Subcutaneous abdominal adipose tissue (tissue), 5 donors: ENCODE results near the gene ANG.
A peak's percentile ranks its signal among the peaks of the same experiment; 100 is the strongest.
"Not testable (repeated sequence)": the region's sequence is repeated elsewhere in the genome, so short reads cannot be mapped to it uniquely, and the experiment has no call there.

ENCODE experiments used
- H3K27ac ChIP-seq: one replicate; pipeline ENCODE4 v1.7.0; 2013; ENCODE audit warnings: low read depth, mild to moderate bottlenecking, inconsistent platforms, low read length, moderate library complexity
- H3K27me3 ChIP-seq, 5 donors: one replicate each; pipeline ENCODE4 v1.7.0; 2013; ENCODE audit warnings: low read length in 5 of 5, inconsistent platforms in 1 of 5; ENCODE audit not compliant: control insufficient read depth in 5 of 5, insufficient read depth in 4 of 5
- H3K36me3 ChIP-seq, 5 donors: one replicate each; pipeline ENCODE4 v1.7.0; 2013; ENCODE audit warnings: low read length in 5 of 5; ENCODE audit not compliant: control insufficient read depth in 5 of 5, insufficient read depth in 5 of 5
- H3K4me1 ChIP-seq, 5 donors: one replicate each; pipeline ENCODE4 v1.7.0; 2013; ENCODE audit warnings: low read length in 5 of 5, mild to moderate bottlenecking in 3 of 5, moderate library complexity in 1 of 5; ENCODE audit not compliant: control insufficient read depth in 5 of 5, insufficient read depth in 5 of 5
- H3K4me3 ChIP-seq, 5 donors: one replicate each; pipeline ENCODE4 v1.7.0; 2013; ENCODE audit warnings: low read length in 5 of 5, low read depth in 1 of 5
- H3K9ac ChIP-seq, 5 donors: one replicate each; pipeline ENCODE4 v1.7.0; 2013; ENCODE audit warnings: low read length in 5 of 5, mild to moderate bottlenecking in 4 of 5, moderate library complexity in 3 of 5
- H3K9me3 ChIP-seq, 5 donors: one replicate each; pipeline ENCODE4 v1.7.0; 2013; ENCODE audit warnings: low read length in 5 of 5; ENCODE audit not compliant: control insufficient read depth in 5 of 5
- donor health status: healthy.
- donor health status: healthy.
- donor health status: healthy.
- donor health status: healthy.
- donor health status: healthy.

The ANG gene

DNA sequence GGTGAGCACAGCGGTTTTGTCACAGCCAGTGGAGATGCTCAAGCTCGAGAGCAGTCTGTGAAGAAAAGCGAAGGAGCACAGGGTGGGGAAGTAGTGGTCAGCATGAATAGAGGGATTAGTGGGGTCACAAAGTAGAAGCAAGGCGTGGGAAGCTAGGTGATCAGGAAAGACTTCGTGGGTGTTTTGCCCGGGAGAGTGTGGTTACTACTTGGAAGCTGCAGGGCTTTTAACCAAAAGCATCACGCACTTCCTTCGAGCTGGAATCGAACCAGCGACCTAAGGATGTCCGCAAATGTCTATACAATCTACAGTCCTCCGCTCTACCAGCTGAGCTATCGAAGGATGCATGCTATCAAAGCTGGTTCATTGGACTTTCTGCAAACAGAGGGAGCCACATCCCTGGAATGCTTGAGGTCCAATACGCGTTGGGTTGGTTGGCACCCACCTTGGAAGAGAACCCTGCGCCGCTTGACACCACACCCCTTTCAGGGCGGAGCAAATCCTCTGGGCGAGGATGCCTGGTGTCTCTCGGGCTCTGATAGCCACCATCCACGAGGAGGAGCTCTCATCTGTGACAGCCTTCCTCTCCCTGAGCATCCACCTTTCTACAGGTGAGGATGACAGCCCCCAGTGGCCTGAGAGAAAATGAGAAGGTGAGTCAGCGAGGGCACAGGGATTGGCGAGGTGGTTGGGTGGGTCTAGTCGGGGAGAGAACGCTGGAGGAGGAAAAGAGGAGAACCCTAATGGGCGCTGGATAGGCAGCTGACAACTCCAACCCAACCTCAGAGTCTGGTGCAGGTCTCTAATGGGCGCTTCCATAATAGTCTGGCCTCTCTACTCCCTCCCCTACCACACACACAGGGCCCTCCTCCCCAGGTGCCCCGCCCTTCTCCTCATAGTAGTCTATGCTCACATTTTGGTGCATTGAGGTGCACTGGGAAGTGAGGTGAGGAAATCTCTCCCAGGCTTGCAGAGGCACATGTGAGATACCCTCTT, 31.1 kb upstream of the ANG start:
- no peak overlapping the region for H3K4me3 ChIP-seq

DNA sequence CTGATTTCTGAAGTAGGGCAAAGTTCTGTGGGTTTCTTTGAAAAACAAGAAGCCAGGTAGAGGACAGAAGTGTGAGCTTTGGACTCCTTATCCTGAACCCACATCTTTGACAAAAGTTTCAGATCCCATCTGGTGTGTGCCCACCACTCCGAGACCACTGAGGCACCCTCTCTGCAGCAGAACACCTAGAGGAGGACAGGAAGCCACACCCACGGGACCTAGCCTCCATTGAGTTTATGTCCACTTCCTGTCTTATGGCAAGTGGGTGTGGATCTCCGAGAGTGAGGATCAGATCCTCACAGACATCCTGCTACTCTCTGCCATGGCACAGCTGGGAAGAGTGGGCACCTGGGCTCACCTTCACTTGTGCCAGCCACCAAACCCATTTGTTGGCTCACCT, 30.3 kb upstream of the ANG start:
- H3K4me3 ChIP-seq = no peak overlapping the region
- H3K27ac ChIP-seq = no peak overlapping the region
- no peaks in the 10 kb centered on the region for H3K9me3 ChIP-seq
- H3K4me1 ChIP-seq = peaks cover 2 to 5% (median 5%) of the 10 kb centered on the region in 5 donors
- no peak overlapping the region for H3K9ac ChIP-seq
- peaks cover 18 to 64% (median 46%) of the 10 kb centered on the region in 5 donors for H3K27me3 ChIP-seq
- H3K36me3 ChIP-seq = no peaks in the 10 kb centered on the region

More for the DNA sequence above, 31.1 kb upstream of the ANG start:
- no peak overlapping the region for H3K27ac ChIP-seq
- peaks cover 22 to 66% (median 51%) of the 10 kb centered on the region in 5 donors for H3K27me3 ChIP-seq
- no peaks in the 10 kb centered on the region for H3K9me3 ChIP-seq
- peaks cover 0 to 7% (median 3%) of the 10 kb centered on the region in 5 donors for H3K4me1 ChIP-seq
- no peaks in the 10 kb centered on the region for H3K36me3 ChIP-seq
- H3K9ac ChIP-seq = no peak overlapping the region

DNA sequence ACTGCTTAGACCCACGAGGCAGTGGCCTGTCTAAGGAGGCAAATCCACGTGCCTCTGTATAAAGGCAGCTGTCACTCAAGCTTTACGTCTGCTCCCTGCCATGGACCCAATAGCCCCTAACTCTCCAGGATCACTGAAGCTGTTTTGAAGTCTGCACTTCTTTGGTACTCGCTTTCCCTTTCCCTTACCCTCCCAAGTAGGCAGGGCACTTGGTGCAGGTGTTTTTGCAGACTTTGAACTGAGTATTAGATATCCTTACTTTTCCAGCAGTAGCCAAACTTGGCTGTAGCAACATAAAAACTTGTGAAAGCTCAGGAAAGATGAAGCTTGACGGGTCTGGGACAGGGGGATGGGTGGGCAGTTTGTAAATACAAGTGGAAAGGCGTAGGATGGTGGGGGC, 29.2 kb upstream of the ANG start:
- no peaks in the 10 kb centered on the region for H3K9me3 ChIP-seq
- no peak overlapping the region for H3K9ac ChIP-seq
- H3K36me3 ChIP-seq = no peaks in the 10 kb centered on the region
- no peak overlapping the region for H3K27ac ChIP-seq
- H3K27me3 ChIP-seq = peaks cover 8 to 62% (median 43%) of the 10 kb centered on the region in 5 donors
- H3K4me3 ChIP-seq = no peak overlapping the region
- H3K4me1 ChIP-seq = peaks cover 7 to 14% (median 10%) of the 10 kb centered on the region in 5 donors

DNA sequence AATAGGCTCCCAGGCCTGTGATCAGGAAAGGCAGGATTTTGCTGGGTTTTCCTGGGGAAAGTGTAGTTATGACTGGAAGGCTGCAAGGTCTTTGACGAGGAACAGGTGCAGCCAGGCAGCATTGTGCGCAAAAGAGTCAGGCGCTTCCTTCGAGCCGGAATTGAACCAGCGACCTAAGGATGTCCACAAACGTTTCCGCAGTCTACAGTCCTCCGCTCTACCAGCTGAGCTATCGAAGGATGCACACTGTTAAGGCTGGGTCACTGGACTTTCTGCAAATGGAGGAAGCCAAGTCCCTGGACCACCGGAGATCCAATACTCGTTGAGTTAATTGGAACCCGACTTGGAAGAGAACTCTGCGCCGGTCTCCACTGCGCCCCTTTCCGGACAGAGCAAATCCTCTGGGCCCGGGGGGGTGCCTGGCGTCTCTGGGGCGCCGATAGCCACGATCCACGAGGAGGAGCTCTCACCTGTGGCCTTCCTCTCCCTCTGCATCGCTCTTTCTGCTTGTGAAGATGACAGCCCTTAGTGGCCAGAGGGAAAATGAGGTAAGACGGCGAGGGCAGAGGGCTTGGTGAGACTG, 28.7 kb upstream of the ANG start:
- H3K9me3 ChIP-seq = no peaks in the 10 kb centered on the region
- H3K27ac ChIP-seq = no peak overlapping the region
- H3K4me1 ChIP-seq = peaks cover 7 to 14% (median 10%) of the 10 kb centered on the region in 5 donors
- H3K36me3 ChIP-seq = no peaks in the 10 kb centered on the region
- H3K4me3 ChIP-seq = no peak overlapping the region
- H3K27me3 ChIP-seq = peaks cover 8 to 62% (median 43%) of the 10 kb centered on the region in 5 donors
- H3K9ac ChIP-seq = no peak overlapping the region

DNA sequence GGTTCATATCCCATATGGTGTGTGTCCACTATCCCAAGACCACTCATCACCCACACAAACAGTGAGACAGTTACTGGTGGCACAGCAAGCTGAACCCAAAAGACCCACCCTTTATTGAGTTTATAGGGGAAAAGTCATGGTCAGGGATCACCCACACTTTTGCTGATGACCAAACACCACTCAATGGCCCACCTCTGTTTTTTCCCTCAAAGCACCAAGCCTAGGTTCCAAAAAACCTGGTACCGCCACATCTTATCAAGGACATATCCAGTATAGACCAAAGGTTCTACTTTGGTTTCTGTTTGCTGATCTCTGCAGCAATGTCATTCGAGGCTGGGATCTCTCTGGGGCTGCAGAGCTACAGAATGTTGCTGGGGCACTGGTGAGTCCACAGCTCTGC, 27.4 kb upstream of the ANG start:
- no peak overlapping the region for H3K4me3 ChIP-seq
- no peaks in the 10 kb centered on the region for H3K9me3 ChIP-seq
- no peaks in the 10 kb centered on the region for H3K36me3 ChIP-seq
- H3K9ac ChIP-seq = no peak overlapping the region
- H3K27me3 ChIP-seq = peaks cover 8 to 52% (median 34%) of the 10 kb centered on the region in 5 donors
- peaks cover 7 to 14% (median 10%) of the 10 kb centered on the region in 5 donors for H3K4me1 ChIP-seq
- H3K27ac ChIP-seq = no peak overlapping the region

DNA sequence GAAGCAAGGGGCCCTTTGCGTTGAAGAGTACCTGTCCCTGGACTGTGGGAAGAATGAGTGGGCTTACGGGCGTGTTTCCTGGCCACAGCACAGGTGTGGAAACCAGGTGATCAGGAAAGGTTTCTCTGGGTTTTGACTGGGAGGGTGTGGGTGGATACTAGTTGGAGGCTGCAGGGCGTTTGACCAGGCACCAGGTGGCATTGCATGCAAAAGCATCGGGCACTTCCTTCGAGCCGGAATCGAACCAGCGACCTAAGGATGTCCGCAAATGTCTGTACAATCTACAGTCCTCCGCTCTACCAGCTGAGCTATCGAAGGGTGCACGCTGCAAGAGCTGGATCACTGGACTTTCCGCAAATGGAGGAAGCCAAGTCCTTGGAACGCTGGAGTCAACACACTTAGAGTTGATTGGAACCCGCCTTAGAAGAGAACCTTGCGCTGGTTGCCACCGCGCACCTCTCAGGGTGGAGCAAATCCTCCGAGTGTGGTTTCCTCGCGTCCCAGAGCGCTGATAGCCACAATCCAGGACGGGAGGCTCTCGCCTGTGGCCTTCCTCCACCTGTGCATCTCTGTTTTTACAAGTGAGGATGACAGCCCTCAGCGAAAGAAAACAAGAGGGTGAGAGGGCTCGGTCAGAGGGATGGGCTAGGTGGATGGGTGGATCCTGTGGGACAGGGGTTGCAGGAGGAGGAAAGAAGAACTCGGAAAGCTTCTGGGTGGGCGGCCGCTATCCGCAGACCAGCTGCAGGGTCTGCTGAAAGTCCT, 25.4 kb upstream of the ANG start:
- H3K36me3 ChIP-seq = no peaks in the 10 kb centered on the region
- H3K9ac ChIP-seq = no peak overlapping the region
- peak overlapping the region; percentile 19 to 65 (median 55) for H3K4me3 ChIP-seq
- H3K27ac ChIP-seq = no peak overlapping the region
- peaks cover 7 to 14% (median 10%) of the 10 kb centered on the region in 5 donors for H3K4me1 ChIP-seq
- H3K9me3 ChIP-seq = no peaks in the 10 kb centered on the region
- peaks cover 7 to 37% (median 15%) of the 10 kb centered on the region in 5 donors for H3K27me3 ChIP-seq

DNA sequence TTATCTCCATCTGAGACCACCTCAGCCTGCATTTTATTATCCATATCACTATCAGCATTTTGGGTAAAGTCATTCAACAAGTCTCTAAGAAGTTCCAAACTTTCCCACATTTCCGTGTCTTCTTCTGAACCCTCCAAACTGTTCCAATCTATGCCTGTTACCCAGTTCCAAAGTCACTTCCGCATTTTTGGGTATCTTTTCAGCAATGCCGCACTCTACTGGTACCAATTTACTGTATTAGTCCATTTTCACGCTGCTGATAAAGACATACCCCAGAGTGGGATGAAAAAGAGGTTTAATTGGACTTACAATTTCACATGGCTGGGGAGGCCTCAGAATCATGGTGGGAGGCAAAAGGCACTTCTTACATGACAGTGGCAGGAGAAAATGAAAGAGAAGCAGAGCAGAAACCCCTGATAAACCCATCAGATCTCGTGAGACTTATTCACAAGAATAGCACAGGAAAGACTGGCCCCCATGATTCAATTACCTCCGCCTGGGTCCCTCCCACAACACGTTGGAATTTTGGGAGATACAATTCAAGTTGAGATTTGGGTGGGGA, 22.1 kb upstream of the ANG start:
- not testable (repeated sequence) for H3K36me3 ChIP-seq, H3K9me3 ChIP-seq, H3K4me3 ChIP-seq, H3K27ac ChIP-seq, H3K9ac ChIP-seq
- H3K27me3 ChIP-seq = peaks cover 0 to 14% (median 3%) of the 10 kb centered on the region in 5 donors
- H3K4me1 ChIP-seq = peaks cover 7 to 14% (median 10%) of the 10 kb centered on the region in 5 donors

DNA sequence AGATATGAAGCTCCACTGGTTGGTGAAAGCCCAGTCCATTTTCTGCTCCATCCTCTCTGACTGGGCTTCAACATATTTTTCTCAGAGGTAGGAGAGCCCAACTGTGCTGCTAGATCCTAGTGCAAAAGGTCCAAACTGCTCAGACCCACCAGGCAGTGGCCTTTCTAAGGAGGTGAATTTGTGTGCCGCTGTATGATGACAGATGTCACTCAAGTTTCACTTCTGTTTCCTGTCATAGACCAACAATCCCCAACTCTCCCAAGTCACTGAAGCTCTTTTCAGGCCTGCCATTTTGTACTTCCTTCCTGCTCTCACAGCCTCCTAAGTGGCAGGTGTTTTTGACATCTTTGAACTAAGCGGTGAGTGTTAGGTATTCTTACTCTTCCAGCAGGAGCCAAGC, 20.6 kb upstream of the ANG start:
- no peaks in the 10 kb centered on the region for H3K9me3 ChIP-seq
- peaks cover 0 to 13% (median 3%) of the 10 kb centered on the region in 5 donors for H3K27me3 ChIP-seq
- H3K9ac ChIP-seq = no peak overlapping the region
- no peaks in the 10 kb centered on the region for H3K36me3 ChIP-seq
- H3K4me1 ChIP-seq = peaks cover 7 to 12% (median 10%) of the 10 kb centered on the region in 5 donors
- no peak overlapping the region for H3K27ac ChIP-seq
- no peak overlapping the region for H3K4me3 ChIP-seq

DNA sequence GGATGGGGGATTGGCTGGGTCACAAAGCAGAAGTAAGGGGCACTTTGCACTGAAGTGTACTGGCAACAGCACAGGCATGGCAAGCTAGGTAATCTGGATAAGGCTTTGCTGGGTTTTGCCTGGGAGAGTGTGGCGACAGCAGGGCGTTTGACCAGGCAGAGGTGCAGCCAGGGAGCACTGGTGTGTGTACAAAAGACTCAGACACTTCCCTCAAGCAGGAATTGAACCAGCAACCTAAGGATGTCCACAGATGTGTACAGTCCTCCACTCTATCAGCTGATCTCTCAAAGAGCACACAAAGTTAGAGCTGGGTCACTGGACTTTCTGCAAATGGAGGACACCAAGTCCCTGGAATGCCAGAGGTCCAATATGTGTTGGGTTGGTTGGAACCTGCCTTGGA, 19.6 kb upstream of the ANG start:
- no peak overlapping the region for H3K4me3 ChIP-seq
- peaks cover 0 to 2% (median 0%) of the 10 kb centered on the region in 5 donors for H3K4me1 ChIP-seq
- H3K27me3 ChIP-seq = peaks cover 0 to 6% (median 0%) of the 10 kb centered on the region in 5 donors
- no peak overlapping the region for H3K9ac ChIP-seq
- H3K36me3 ChIP-seq = no peaks in the 10 kb centered on the region
- no peaks in the 10 kb centered on the region for H3K9me3 ChIP-seq
- no peak overlapping the region for H3K27ac ChIP-seq
